T-helper 22 cell (primary cell): ENCODE data around the gene SELENOF.
A peak's percentile ranks its signal among the peaks of the same experiment; 100 is the strongest.
"Not testable (repeated sequence)": the region's sequence is repeated elsewhere in the genome, so short reads cannot be mapped to it uniquely, and the experiment has no call there.

Experiments
- DNase-seq: peaks from one replicate; pipeline ENCODE4 v3.0.0-alpha.2; 2020; ENCODE audit warnings: low read depth

Gene SELENOF

DNA sequence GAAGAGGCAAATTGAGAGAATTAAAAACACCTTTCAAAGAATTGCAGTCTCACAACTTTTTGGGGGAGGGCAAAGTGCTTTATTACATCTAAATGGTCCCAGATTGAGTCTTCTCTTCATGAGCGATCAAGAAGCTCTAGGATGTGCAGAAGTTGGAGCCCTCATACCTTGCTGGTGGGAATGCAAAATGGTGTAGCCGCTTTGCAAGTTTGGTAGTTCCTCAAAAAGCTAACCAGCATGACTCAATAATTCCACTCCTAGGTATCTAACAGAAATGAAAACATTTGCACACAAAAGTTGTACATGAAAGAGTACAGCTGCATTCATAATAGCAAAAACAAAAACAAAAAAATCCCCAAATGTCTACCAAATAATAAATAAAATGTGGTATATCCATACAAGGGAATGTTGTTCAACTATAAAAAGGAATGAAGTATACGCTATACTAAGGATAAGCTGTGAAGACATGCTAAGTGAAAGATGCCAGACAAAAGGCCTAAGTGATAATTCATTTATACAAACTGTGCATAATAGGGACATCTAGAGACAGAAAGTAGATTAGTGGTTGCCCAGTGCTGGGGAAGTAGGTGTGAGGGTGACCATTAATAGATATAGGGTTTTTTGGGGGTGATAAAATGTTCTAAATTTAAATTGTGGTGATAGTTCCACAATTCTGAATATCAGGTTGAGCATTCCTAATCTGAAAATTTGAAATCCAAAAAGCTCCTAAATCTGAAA is 55.2 kb downstream of the SELENOF start:
- no peak for DNase-seq

DNA sequence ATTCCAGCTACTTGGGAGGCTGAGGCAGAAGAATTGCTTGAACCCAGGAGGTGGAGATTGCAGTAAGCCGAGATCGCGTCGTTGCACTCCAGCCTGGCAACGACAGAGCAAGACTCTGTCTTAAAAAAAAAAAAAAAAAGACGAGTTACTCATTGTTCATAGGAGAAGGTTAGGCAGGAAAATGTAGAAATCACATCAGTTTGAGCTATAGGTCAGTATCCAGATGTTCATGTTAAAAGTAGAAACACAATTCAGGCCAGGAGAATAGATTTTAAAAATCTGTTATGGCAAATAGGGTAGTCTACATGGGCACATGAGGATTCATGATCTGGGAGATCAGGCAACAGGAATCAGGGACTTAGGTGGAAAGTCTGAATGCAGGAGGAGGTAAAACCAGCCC is 57.7 kb downstream of the SELENOF start:
- DNase-seq = no peak

GRCh38 chr1:86854352-86854751 is 59.6 kb downstream of the SELENOF start:
- no peak for DNase-seq

- DNase-seq = no peak
Observed at GRCh38 chr1:86852782-86853408, 61.0 kb downstream of the SELENOF start.

- no peak for DNase-seq
Observed at GRCh38 chr1:86852289-86852688, 61.6 kb downstream of the SELENOF start.

- no peak for DNase-seq
Observed at GRCh38 chr1:86849756-86850155, 64.2 kb downstream of the SELENOF start.

DNA sequence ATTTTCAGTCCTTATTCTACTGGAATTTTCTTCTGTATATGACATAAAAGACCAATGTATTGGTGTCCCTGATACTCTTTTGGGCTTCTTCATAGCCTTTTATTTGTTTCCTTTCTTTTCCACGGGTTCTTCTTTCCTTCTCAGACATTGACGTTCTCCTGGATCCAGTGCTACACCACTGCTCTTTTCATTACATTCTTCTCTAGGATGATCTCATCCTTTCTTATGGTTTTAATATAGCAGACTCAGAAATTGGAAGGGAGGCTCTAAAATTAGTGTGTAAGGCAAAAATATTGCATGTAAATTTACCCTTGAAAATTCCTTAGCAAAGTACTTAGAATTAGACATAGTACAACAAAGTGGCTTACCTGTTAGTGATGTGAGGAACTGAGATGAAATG is 65.3 kb downstream of the SELENOF start:
- no peak for DNase-seq

GRCh38 chr1:86846164-86846647 is 67.7 kb downstream of the SELENOF start:
- no peak for DNase-seq

GRCh38 chr1:86845514-86845913 is 68.4 kb downstream of the SELENOF start:
- no peak for DNase-seq

DNA sequence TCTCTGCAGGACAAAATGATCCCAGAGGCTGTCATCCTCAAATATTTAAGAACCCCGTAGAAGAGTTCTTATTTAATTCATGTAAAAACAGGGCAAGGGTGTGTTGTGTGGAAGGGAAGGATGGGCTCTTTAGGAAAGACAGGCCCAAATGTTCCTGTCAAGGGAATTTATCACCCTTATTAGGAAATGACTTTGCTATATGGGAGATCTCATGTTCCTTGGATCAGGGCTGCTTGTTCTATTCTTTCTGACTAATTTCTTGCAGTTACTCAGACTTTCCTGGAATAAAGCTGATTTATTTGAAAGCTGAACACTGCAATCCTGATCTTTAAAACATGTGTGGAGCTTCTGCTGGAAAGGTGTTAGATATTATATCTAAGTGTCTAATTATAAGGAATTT is 72.8 kb downstream of the SELENOF start:
- no peak for DNase-seq

GRCh38 chr1:86833461-86834215 is 80.3 kb downstream of the SELENOF start:
- DNase-seq = peak; percentile 8

- no peak for DNase-seq
Observed at GRCh38 chr1:86832433-86832832, 81.5 kb downstream of the SELENOF start.

- DNase-seq = no peak
Observed at GRCh38 chr1:86829321-86829720, 84.6 kb downstream of the SELENOF start.

DNA sequence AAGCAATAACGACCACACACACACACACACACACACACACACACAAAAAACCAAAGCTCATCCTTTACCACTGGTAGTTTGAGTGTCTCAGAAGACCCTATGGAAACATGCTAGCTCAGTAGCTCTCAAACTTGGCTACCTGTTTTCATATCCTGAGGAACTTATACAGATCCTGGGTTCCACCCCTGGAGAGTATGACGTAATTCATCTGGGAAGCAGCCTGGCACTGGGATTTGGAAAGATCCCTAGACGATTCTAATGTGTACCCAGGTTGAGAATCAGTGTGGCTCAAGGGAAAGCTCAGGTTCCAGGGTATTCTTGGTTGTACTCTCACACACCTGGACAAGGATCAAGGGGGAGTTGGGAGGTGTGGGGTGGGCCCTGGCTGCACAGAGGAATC is 85.9 kb downstream of the SELENOF start:
- no peak for DNase-seq

- no peak for DNase-seq
Observed at GRCh38 chr1:86826856-86827255, 87.1 kb downstream of the SELENOF start.

- no peak for DNase-seq
Observed at GRCh38 chr1:86825319-86825718, 88.6 kb downstream of the SELENOF start.

- DNase-seq = no peak
Observed at GRCh38 chr1:86823821-86824500, 90.0 kb downstream of the SELENOF start.

DNA sequence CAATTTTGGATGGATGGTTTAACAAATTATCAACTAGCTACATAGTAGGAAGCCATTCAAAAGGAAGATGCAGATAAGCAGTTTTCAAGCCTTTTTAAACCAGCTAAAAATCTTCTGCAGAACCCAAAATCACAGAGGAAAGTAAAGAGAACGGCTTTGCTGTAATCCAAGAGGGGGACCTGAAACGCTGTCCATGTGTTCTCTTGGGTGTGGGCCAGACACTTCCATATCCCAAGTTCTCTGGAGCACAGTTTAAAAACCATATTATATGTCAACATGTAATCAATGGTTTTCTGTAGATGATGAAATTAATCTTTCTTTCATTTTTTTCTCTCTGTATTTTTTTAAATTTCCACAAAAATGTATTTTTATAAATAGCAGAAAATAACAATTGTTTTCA is 90.5 kb downstream of the SELENOF start:
- no peak for DNase-seq

- no peak for DNase-seq
Observed at GRCh38 chr1:86822459-86822858, 91.5 kb downstream of the SELENOF start.

GRCh38 chr1:86821956-86822355 is 92.0 kb downstream of the SELENOF start:
- no peak for DNase-seq

DNA sequence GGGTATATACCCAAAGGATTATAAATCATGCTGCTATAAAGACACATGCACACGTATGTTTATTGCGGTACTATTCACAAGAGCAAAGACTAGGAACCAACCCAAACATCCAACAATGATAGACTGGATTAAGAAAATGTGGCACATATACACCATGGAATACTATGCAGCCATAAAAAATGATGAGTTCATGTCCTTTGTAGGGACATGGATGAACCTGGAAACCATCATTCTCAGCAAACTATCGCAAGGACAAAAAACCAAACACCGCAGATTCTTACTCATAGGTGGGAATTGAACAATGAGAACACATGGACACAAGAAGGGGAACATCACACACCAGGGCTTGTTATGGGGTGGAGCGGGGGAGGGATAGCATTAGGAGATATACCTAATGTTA is 94.0 kb downstream of the SELENOF start:
- DNase-seq = not testable (repeated sequence)

GRCh38 chr1:86817246-86817826 is 96.6 kb downstream of the SELENOF start:
- DNase-seq = not testable (repeated sequence)
